ENCODE measurements around the gene PLCD1.

GRCh38 chr3:38016847-38017444, 12.5 kb downstream of the PLCD1 start:
- no peak for TF ChIP-seq CTCF (IDR thresholded peaks at IDR 0.05)
- no peak for TF ChIP-seq EP300 (IDR thresholded peaks at IDR 0.05)
- no peak for TF ChIP-seq POLR2AphosphoS5 (IDR thresholded peaks at IDR 0.05)
